Measurements from ENCODE around the gene MOB3C. TPM values are rescaled to one million over a fixed set of nuclear protein-coding genes. Genes with fewer than 3 reads are reported as not detected.
A peak's percentile ranks its signal among the peaks of the same experiment; 100 is the strongest.

Gene MOB3C
- total RNA-seq, 2 donors from 2014 or later: 20.8 to 23.3 TPM

GRCh38 chr1:46623743-46624644 lies 7.4 kb upstream of the MOB3C start:
- no peak for ATAC-seq
- Histone ChIP-seq H3K27me3 (no peaks in the 10 kb centered on the region), H3K4me1 (no peaks in the 10 kb centered on the region), H3K4me3 (no peak overlapping the region), H3K27ac (no peak overlapping the region), H3K36me3 (replicated peaks in 1 of 2; ENCODE audit: insufficient read depth in 1 of 2, low read depth in 2 of 2) (no peaks in the 10 kb centered on the region), H3K9me3 (no peaks in the 10 kb centered on the region)
- TF ChIP-seq POLR2A (IDR thresholded peaks at IDR 0.05) (no peak), CTCF (IDR thresholded peaks at IDR 0.05) (no peak)
- 69 to 75% methylated on average over 4 of the region's 4 CpGs for WGBS, 2 donors
- no peak for DNase-seq
- intact Hi-C loops (cut with DNase I): loop anchor here (10.0 kb wide), 1 partner anchor 101 kb away; no protein-coding TSS in a partner anchor

- ATAC-seq (peak; percentile 63), DNase-seq (peak; percentile 40 to 60 (median 53))
- H3K4me1 ChIP-seq: peaks cover 3% of the 10 kb centered on the region
- TF ChIP-seq POLR2A (IDR thresholded peaks at IDR 0.05): no peak
- peak; percentile 16 to 65 (median 44) for TF ChIP-seq CTCF (IDR thresholded peaks at IDR 0.05)
- 58 to 74% methylated on average over 3 of the region's 3 CpGs for WGBS, 2 donors
- no peaks in the 10 kb centered on the region for H3K9me3 ChIP-seq
- no peak overlapping the region for H3K27ac ChIP-seq
- no peaks in the 10 kb centered on the region for H3K36me3 ChIP-seq (replicated peaks in 1 of 2; ENCODE audit: insufficient read depth in 1 of 2, low read depth in 2 of 2)
- intact Hi-C loops (cut with DNase I): loop anchor here (10.0 kb wide), 1 partner anchor 102 kb away; no protein-coding TSS in a partner anchor
- H3K4me3 ChIP-seq: no peak overlapping the region
- no peaks in the 10 kb centered on the region for H3K27me3 ChIP-seq
Measured at GRCh38 chr1:46622344-46622743, 5.7 kb upstream of the MOB3C start.

GRCh38 chr1:46621930-46622329 lies 5.3 kb upstream of the MOB3C start:
- intact Hi-C loops (cut with DNase I): loop anchor here (10.0 kb wide), 1 partner anchor 103 kb away; no protein-coding TSS in a partner anchor
- 69 to 74% methylated on average over 7 of the region's 7 CpGs for WGBS, 2 donors
- Histone ChIP-seq H3K4me1 (peaks cover 7% of the 10 kb centered on the region), H3K36me3 (replicated peaks in 1 of 2; ENCODE audit: insufficient read depth in 1 of 2, low read depth in 2 of 2) (no peaks in the 10 kb centered on the region), H3K4me3 (no peak overlapping the region), H3K27me3 (no peaks in the 10 kb centered on the region), H3K9me3 (no peaks in the 10 kb centered on the region), H3K27ac (no peak overlapping the region)
- DNase-seq: no peak
- no peak for ATAC-seq
- TF ChIP-seq CTCF (IDR thresholded peaks at IDR 0.05) (no peak), POLR2A (IDR thresholded peaks at IDR 0.05) (no peak)

- DNase-seq (no peak), ATAC-seq (no peak)
- H3K4me3 ChIP-seq: no peak overlapping the region
- intact Hi-C loops (cut with DNase I): loop anchor here (10.0 kb wide), 1 partner anchor 105 kb away; no protein-coding TSS in a partner anchor
- peaks cover 22% of the 10 kb centered on the region for H3K4me1 ChIP-seq
- 96 to 98% methylated on average over 5 of the region's 5 CpGs for WGBS, 2 donors
- H3K9me3 ChIP-seq: no peaks in the 10 kb centered on the region
- H3K27ac ChIP-seq: no peak overlapping the region
- TF ChIP-seq CTCF (IDR thresholded peaks at IDR 0.05): no peak
- no peak for TF ChIP-seq POLR2A (IDR thresholded peaks at IDR 0.05)
- no peaks in the 10 kb centered on the region for H3K36me3 ChIP-seq (replicated peaks in 1 of 2; ENCODE audit: insufficient read depth in 1 of 2, low read depth in 2 of 2)
- H3K27me3 ChIP-seq: no peaks in the 10 kb centered on the region
Measured at GRCh38 chr1:46619656-46620258, 3.1 kb upstream of the MOB3C start.
